ENCODE results near the gene CFAP44. TPM values are rescaled to one million over a fixed set of nuclear protein-coding genes. Genes with fewer than 3 reads are reported as not detected.

CFAP44 gene
- total and polyA plus RNA-seq, 2 of the 13 experiments (the other 11 are each of a cell fraction or from before 2014, with no cell fraction given) = 1.7 to 4.7 TPM

DNA sequence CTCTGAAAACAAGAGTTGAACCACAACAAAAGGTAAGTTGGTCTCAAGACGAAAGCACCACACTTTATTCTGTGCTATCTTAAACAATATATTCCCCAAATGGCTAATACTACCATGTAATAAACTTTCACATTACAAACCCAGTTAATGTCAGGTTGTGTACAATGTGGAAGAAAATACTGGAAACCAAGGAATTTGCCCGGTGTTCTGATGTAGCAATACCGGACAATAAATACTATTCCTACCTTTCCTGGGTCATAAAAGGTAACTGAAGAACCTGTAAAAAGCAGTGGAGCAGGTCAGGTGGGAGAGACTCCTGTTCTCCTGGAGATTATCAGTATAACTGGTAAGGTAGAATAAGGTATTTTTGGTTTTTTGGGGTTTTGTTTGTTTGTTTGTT, 3.9 kb downstream of the CFAP44 start (continued):
- TF ChIP-seq ZNF704 (CRISPR knock-in tag; IDR thresholded peaks at IDR 0.05; ENCODE audit: borderline replicate concordance) = no peak
- no peak for TF ChIP-seq GMEB1 (CRISPR knock-in tag; IDR thresholded peaks at IDR 0.05; ENCODE audit: borderline replicate concordance)
- TF ChIP-seq FOXK2 (IDR thresholded peaks at IDR 0.05) = no peak
- TF ChIP-seq MIER3 (CRISPR knock-in tag; IDR thresholded peaks at IDR 0.05; ENCODE audit: borderline replicate concordance) = no peak
- TF ChIP-seq, protein P1, sequence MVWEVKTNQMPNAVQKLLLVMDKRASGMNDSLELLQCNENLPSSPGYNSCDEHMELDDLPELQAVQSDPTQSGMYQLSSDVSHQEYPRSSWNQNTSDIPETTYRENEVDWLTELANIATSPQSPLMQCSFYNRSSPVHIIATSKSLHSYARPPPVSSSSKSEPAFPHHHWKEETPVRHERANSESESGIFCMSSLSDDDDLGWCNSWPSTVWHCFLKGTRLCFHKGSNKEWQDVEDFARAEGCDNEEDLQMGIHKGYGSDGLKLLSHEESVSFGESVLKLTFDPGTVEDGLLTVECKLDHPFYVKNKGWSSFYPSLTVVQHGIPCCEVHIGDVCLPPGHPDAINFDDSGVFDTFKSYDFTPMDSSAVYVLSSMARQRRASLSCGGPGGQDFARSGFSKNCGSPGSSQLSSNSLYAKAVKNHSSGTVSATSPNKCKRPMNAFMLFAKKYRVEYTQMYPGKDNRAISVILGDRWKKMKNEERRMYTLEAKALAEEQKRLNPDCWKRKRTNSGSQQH (CRISPR knock-in tag; IDR thresholded peaks at IDR 0.05; ENCODE audit: low read depth) = no peak
- TF ChIP-seq FOXA3 (CRISPR knock-in tag; IDR thresholded peaks at IDR 0.05) = no peak

DNA sequence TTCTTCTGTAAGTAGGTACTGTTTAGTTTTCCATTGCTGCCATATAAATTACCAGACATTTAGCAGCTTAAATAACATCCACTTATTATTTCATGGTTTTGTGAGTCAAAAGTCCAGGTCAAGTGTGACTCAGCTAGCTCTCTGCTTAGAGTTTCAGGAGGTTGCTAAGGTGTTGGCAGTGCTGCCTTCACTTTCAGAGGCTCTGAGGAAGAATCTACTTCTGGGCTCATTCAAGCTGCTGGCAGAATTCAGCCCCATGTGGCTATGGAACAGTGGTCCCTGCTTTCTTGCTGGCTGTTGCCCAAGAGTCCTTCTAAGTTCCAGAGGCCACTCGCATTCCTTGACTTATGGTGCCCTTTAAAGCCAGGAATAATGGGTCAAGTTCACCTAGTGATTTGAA, 4.5 kb downstream of the CFAP44 start:
- Histone ChIP-seq H3K4me2 (ENCODE audit: low read depth, low read length) (no peak overlapping the region), H3K27ac (ENCODE audit: extremely low read length, insufficient read depth, low read length) (no peak overlapping the region), H3K9ac (ENCODE audit: insufficient read depth, low read depth, low read length) (no peak overlapping the region), H3K27me3 (ENCODE audit: control insufficient read depth in 1 of 2, insufficient read depth in 2 of 2, low read length in 2 of 2) (no peaks in the 10 kb centered on the region), H3K4me3 (replicated peaks in 1 of 3; ENCODE audit: insufficient read depth in 1 of 3, low read depth in 2 of 3, low read length in 3 of 3) (no peak overlapping the region), H3K79me2 (ENCODE audit: insufficient read depth, low read length) (no peaks in the 10 kb centered on the region), H2AFZ (ENCODE audit: low read length) (no peak overlapping the region), H3K4me1 (ENCODE audit: insufficient read depth, low read length) (no peaks in the 10 kb centered on the region), H4K20me1 (ENCODE audit: insufficient read depth, low read length) (no peaks in the 10 kb centered on the region), H3K36me3 (replicated peaks in 1 of 2; ENCODE audit: control insufficient read depth in 1 of 2, insufficient read depth in 2 of 2, low read length in 2 of 2) (peaks cover 0 to 3% of the 10 kb centered on the region in 2 experiments; a peak in 1 of 5 replicates), H3K9me3 (ENCODE audit: low read length) (no peaks in the 10 kb centered on the region)
- intact Hi-C loops (cut with micrococcal nuclease; ENCODE audit: unreplicated experiment) = no loop called here
- ChIA-PET POLR2A (no interaction called here), CTCF (ENCODE audit: low intra/inter-chr PET ratio, low total read pairs) (no interaction called here)
- 100% methylated on average over 1 of the region's 1 CpG for WGBS (ENCODE audit: low lambda C conversion rate)
- no peak for ATAC-seq
- no TSS peak for BruUV-seq (replicated peaks)
- DNase-seq (ENCODE audit: low spot score) = no peak
- TF ChIP-seq ZBTB46 (CRISPR knock-in tag; IDR thresholded peaks at IDR 0.05; ENCODE audit: borderline replicate concordance) (no peak), ZNF660 (CRISPR knock-in tag; IDR thresholded peaks at IDR 0.05; ENCODE audit: borderline replicate concordance, low read depth) (no peak), MTF1 (CRISPR knock-in tag; IDR thresholded peaks at IDR 0.05) (no peak), ZFP82 (CRISPR knock-in tag; IDR thresholded peaks at IDR 0.05; ENCODE audit: borderline replicate concordance) (no peak)
- TF ChIP-seq, protein P2, sequence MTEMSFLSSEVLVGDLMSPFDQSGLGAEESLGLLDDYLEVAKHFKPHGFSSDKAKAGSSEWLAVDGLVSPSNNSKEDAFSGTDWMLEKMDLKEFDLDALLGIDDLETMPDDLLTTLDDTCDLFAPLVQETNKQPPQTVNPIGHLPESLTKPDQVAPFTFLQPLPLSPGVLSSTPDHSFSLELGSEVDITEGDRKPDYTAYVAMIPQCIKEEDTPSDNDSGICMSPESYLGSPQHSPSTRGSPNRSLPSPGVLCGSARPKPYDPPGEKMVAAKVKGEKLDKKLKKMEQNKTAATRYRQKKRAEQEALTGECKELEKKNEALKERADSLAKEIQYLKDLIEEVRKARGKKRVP (CRISPR knock-in tag; IDR thresholded peaks at IDR 0.05) = no peak
- in situ Hi-C loops (cut with HindIII; ENCODE audit: extremely low pct_ligation_motif_present, low pct_unique_long_range_greater_than_20kb) = no loop called here
- no peak for FAIRE-seq

All from HepG2 (cell line).